K562 (cell line): Measurements from ENCODE around the gene NCDN. TPM values are rescaled to one million over a fixed set of nuclear protein-coding genes. Genes with fewer than 3 reads are reported as not detected.
A peak's percentile ranks its signal among the peaks of the same experiment; 100 is the strongest.

Source experiments
- ARNT ChIP-seq, 2 experiments: fragments of 450-650 bp; IDR thresholded peaks; 2 replicates each; pipeline ENCODE4 v1.6.1; 2016; ENCODE audit warnings: mild to moderate bottlenecking in 1 of 2
- BCOR ChIP-seq: fragments of 450-650 bp; IDR thresholded peaks from 2 replicates; pipeline ENCODE4 v1.6.1; 2016
- CEBPG ChIP-seq, 3 experiments: fragments of 200-800 bp in 1 of 3; sonication (Bioruptor generic) in 1 of 3; sonication (generic) in 1 of 3; formaldehyde crosslinking in 1 of 3; IDR thresholded peaks in 2 of 3; conservative IDR thresholded peaks in 1 of 3; 2 replicates each; pipeline versions ENCODE4 v1.6.1 to v1.8.0; 2016 to 2022; ENCODE audit warnings: missing compliant biosample characterization in 2 of 3, missing genetic modification characterization in 2 of 3, mild to moderate bottlenecking in 1 of 3, missing genetic modification reagents in 1 of 3
- CREBBP ChIP-seq: IDR thresholded peaks from one replicate; pipeline ENCODE4 v1.6.1; 2012; ENCODE audit warnings: low read depth, mild to moderate bottlenecking, control low read depth, inconsistent platforms, low read length
- ID3 ChIP-seq, 2 experiments: fragments of 250-450 bp in 1 of 2; fragments of 450-650 bp in 1 of 2; sonication (Bioruptor Pico) in 1 of 2; IDR thresholded peaks; 2 replicates each; pipeline versions ENCODE4 v1.6.1 to v1.8.0; 2016 to 2021; ENCODE audit warnings: mild to moderate bottlenecking in 2 of 2, moderate library complexity in 2 of 2, missing compliant biosample characterization in 1 of 2, missing genetic modification characterization in 1 of 2
- NCOA4 ChIP-seq: fragments of 450-650 bp; IDR thresholded peaks from 2 replicates; pipeline ENCODE4 v1.6.1; 2018; ENCODE audit warnings: mild to moderate bottlenecking; ENCODE audit not compliant: partially characterized antibody
- NKRF ChIP-seq: fragments of 450-650 bp; IDR thresholded peaks from 2 replicates; pipeline ENCODE4 v1.6.1; 2016; ENCODE audit warnings: borderline replicate concordance
- NR2F6 ChIP-seq: fragments of 450-650 bp; formaldehyde crosslinking; IDR thresholded peaks from 2 replicates; pipeline ENCODE4 v1.4.0; 2020; ENCODE audit warnings: mild to moderate bottlenecking
- NR4A1 ChIP-seq, 2 experiments: fragments of 250-450 bp in 1 of 2; fragments of 450-650 bp in 1 of 2; sonication (Bioruptor Pico) in 1 of 2; IDR thresholded peaks; 2 replicates each; pipeline versions ENCODE4 v1.4.0 to v1.6.1; 2016 to 2020; ENCODE audit warnings: mild to moderate bottlenecking in 2 of 2, missing compliant biosample characterization in 1 of 2, missing genetic modification characterization in 1 of 2, moderate library complexity in 1 of 2
- RB1 ChIP-seq: fragments of 450-650 bp; IDR thresholded peaks from 2 replicates; pipeline ENCODE4 v1.6.1; 2017; ENCODE audit warnings: low read depth, mild to moderate bottlenecking
- SMARCA4 ChIP-seq: fragments of 450-650 bp; IDR thresholded peaks from 2 replicates; pipeline ENCODE4 v1.6.1; 2016
- SOX6 ChIP-seq: fragments of 450-650 bp; IDR thresholded peaks from 2 replicates; pipeline ENCODE4 v1.6.1; 2014; ENCODE audit warnings: mild to moderate bottlenecking
- STAG1 ChIP-seq: sonication (generic); formaldehyde crosslinking; IDR thresholded peaks from 2 replicates; pipeline ENCODE4 v1.5.0; 2020; ENCODE audit warnings: missing genetic modification reagents, borderline replicate concordance
- STAT5B ChIP-seq: fragments of 250-450 bp; sonication (Bioruptor Pico); IDR thresholded peaks from 2 replicates; pipeline ENCODE4 v1.8.0; 2021; ENCODE audit warnings: mild to moderate bottlenecking, inconsistent platforms
- ZBTB11 ChIP-seq, 3 experiments: fragments of 200-800 bp in 1 of 3; fragments of 250-450 bp in 1 of 3; fragments of 450-650 bp in 1 of 3; sonication (Bioruptor Pico) in 1 of 3; sonication (Bioruptor generic) in 1 of 3; formaldehyde crosslinking in 1 of 3; IDR thresholded peaks; 2 replicates each; pipeline versions ENCODE4 v1.6.1 to v1.8.0; 2016 to 2022; ENCODE audit warnings: mild to moderate bottlenecking in 2 of 3, missing genetic modification characterization in 2 of 3, missing compliant biosample characterization in 1 of 3, moderate library complexity in 1 of 3
- ZC3H8 ChIP-seq: fragments of 450-650 bp; IDR thresholded peaks from 2 replicates; pipeline ENCODE4 v1.6.1; 2017
- ZNF232 ChIP-seq: sonication (generic); formaldehyde crosslinking; IDR thresholded peaks from 2 replicates; pipeline ENCODE4 v1.8.0; 2022; ENCODE audit warnings: mild to moderate bottlenecking, missing genetic modification reagents
- ZNF766 ChIP-seq: fragments of 200-800 bp; sonication (Bioruptor generic); conservative IDR thresholded peaks from 2 replicates; pipeline ENCODE4 v1.6.1; 2016; ENCODE audit warnings: missing genetic modification characterization, missing compliant biosample characterization
- polyA plus RNA-seq, 8 experiments: library from polyadenylated mRNA; depleted of rRNA in 4 of 8; stranded (reverse) in 5 of 8; unstranded in 3 of 8; fragments of >200 nt; fragmentation: Nextera tagmentation in 2 of 8; fragmentation: Illumina TruSeq in 1 of 8; extraction: Ambion mirVana in 2 of 8; extraction: Trizol in 1 of 8; gene quantifications; 2 replicates each; pipeline versions ENCODE4 v1.2.1 to v1.2.3, GENCODE V29; 2011 to 2014; ENCODE audit warnings: inconsistent platforms in 1 of 8, missing spikeins in 1 of 8
- total RNA-seq, 7 experiments: library from RNA; depleted of rRNA in 6 of 7; stranded (reverse); fragments of >200 nt in 6 of 7; fragmentation: Illumina TruSeq in 2 of 7; extraction: Trizol in 2 of 7; gene quantifications; 2 replicates each; pipeline versions ENCODE4 v1.2.1 to v1.2.3, GENCODE V29; 2011 to 2021; ENCODE audit warnings: low replicate concordance in 1 of 7

The NCDN gene
- total and polyA plus RNA-seq, 9 of the 15 experiments (the other 6 are each of a cell fraction or from before 2014, with no cell fraction given), result 1.9 to 35.1 (median 10.7) TPM

- TF ChIP-seq ID3 (CRISPR knock-in tag; IDR thresholded peaks at IDR 0.05) (no peak), ID3 (tag; IDR thresholded peaks at IDR 0.05) (no peak), ARNT (IDR thresholded peaks at IDR 0.05) (0 out of 4 replicates have a peak, but pooled peaks of 1 of the 2 experiments have one; percentile 49), STAG1 (CRISPR knock-in tag) (peak; percentile 65; the same call in 1 of the 2 replicates), ZNF766 (no peak), ZC3H8 (no peak), NR4A1 (CRISPR knock-in tag; IDR thresholded peaks at IDR 0.05) (no peak), NR4A1 (tag; IDR thresholded peaks at IDR 0.05) (no peak), CREBBP (no peak), ZBTB11 (CRISPR knock-in tag; IDR thresholded peaks at IDR 0.05) (0 out of 6 replicates have a peak, but pooled peaks of 1 of the 3 experiments have one; percentile 24), RB1 (peak; percentile 34; the same call in 1 of the 2 replicates), BCOR (no peak), SOX6 (no peak), ZNF232 (CRISPR knock-in tag) (no peak), NCOA4 (no peak), SMARCA4 (peak; percentile 65; the same call in 1 of the 2 replicates), CEBPG (CRISPR knock-in tag; IDR thresholded peaks at IDR 0.05) (no peak), CEBPG (tag; conservative IDR thresholded peaks at IDR 0.05 in 1 of 2, IDR thresholded peaks at IDR 0.05 in 1 of 2) (0 out of 4 replicates have a peak, but pooled peaks of 1 of the 2 experiments have one; percentile 30), NR2F6 (CRISPR knock-in tag) (no peak), STAT5B (no peak), NKRF (no peak)
Measured at GRCh38 chr1:35564037-35564883, 6.7 kb downstream of the NCDN start (continued).
